SH-SY5Y (cell line): Measurements from ENCODE around the gene EPHA6.

Source experiments
- GATA2 ChIP-seq: IDR thresholded peaks from 2 replicates; pipeline ENCODE4 v1.6.1; 2011; ENCODE audit warnings: mild to moderate bottlenecking, low read depth, low read length
- GATA3 ChIP-seq: IDR thresholded peaks from 2 replicates; pipeline ENCODE4 v1.6.1; 2011; ENCODE audit warnings: low read depth, mild to moderate bottlenecking, low read length, moderate library complexity

GRCh38 chr3:97360804-97361203, 546.4 kb downstream of the EPHA6 start:
- TF ChIP-seq GATA2 (no peak), GATA3 (no peak)
